HG02623 (cell line): Measurements from ENCODE around the gene INTS11.

Source experiments
- ATAC-seq: cut with Tn5 transposase; IDR thresholded peaks from one replicate; pipeline ENCODE4 v1.9.1; 2021; ENCODE audit warnings: moderate library complexity; ENCODE audit not compliant: unreplicated experiment

Gene INTS11

GRCh38 chr1:1287288-1288110 lies 37.0 kb downstream of the INTS11 start:
- ATAC-seq: no peak

- no peak for ATAC-seq
Observed at GRCh38 chr1:1286313-1287261, 37.9 kb downstream of the INTS11 start.

- ATAC-seq: no peak
Observed at GRCh38 chr1:1285611-1286311, 38.7 kb downstream of the INTS11 start.

GRCh38 chr1:1285102-1285571 lies 39.3 kb downstream of the INTS11 start:
- ATAC-seq: no peak

DNA sequence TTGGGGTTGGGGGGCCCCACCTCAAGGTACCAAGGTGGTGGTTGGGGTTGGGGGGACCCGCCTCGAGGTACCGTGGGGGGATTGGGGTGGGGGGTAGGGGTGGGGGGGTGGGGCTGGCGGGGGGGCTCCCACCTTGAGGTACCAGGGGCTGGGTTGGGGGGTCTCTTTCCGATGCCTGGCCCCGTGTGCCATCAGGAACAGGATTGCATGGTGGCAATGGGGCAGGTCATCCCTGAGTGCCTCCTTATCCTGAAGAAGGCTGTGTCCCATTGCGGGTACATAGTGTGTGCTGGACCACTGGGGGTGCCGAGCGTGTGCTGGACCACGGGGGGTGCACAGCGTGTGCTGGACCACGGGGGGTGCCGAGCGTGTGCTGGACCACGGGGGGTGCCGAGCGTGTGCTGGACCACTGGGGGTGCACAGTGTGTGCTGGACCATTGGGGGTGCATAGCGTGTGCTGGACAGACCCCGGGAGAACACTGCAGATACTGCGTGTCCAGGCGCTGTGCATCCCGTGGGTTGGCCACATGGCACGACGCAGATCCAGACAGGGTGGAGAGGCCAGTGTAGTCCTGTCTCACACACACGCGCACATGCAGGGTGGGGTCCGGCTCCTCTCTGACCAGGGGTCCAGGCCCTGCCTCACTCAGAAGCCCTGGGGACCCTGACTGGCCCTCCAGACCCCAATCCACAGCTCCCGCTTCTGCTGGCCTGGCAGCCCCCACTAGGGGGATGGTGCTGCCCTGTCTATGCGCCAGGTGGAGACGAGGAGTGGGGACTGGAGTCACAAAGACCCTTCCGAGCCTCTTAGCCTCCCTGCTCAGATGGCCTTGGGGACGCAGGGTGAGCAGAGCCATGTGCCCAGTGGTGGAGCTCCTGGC lies 40.0 kb downstream of the INTS11 start:
- ATAC-seq: no peak

- no peak for ATAC-seq
Observed at GRCh38 chr1:1283821-1284220, 40.6 kb downstream of the INTS11 start.

DNA sequence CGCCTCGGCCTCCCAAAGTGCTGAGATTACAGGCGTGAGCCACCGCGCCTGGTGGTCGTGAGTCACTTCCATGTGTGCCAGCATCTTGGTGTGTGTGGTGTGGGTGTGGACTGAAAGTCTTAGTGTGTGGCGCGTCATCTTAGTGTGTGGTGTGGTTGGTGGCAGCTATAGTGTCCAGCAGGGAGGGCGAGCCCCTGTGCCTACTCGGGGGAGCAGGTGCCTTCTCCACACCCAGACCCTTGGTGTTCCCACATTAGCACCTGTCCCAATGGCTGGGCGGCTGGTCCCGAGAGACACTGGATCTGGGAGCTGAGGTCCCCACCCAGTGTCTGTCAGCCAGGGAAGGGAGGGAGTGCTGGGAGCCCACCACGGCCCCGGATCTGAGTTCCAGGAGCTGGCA lies 41.5 kb downstream of the INTS11 start:
- ATAC-seq: no peak

DNA sequence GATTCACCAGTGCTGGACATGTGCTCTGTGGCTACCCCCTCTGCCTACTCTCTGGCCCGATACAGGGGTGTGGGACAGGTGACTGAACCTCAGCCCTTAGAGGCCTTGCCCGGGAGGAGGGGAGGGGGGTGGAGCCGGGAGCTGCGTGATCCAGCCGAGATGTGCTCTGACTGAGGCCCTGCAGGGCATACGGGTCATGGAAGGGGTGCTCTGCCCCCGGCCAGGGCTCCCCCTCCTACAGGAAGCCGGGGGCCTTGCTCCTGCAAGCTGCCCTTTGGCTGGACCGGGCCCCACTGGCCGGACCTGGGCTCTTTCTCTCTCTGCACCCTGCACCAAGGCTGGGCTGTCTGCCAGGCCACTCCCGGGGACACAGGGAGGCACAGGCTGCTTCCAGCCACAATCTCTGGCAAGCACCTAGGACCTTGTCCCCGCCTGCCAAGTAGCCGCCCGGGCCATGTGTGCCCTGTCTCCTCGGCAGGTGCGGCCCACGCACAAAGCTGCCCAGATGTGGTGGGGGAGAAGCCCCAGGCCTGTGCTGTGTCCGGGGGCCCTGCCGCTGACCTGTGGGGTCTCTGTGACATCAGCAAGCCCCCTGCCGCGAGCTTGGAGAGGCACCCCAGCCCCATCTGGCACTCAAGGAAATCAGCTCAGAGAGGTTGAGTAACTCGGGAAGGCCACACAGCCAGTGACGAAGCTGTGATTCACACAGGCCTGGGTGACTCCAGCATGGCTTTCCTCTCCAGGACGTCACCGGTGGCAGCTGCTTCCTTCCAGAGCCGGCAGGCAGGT lies 42.7 kb downstream of the INTS11 start:
- ATAC-seq: no peak

GRCh38 chr1:1280782-1281481 lies 43.5 kb downstream of the INTS11 start:
- no peak for ATAC-seq

GRCh38 chr1:1279028-1279427 lies 45.4 kb downstream of the INTS11 start:
- ATAC-seq: no peak

DNA sequence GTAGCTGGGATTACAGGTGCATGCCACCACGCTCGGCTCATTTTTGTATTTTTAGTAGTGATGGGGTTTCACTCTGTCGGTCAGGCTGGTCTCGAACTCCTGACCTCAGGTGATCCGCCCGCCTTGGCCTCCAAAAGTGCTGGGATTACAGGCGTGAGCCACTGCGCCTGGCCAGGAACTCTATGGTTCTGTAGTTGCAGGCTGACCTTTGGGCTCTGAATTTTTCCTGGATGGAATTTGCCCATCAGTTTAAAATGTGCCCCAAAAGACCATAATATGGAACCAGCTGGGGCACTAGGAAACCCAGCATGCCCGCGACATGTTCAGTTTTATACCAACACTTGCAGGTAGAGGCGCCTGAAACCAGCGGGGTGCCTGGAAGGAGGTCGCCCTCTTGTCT lies 45.8 kb downstream of the INTS11 start:
- no peak for ATAC-seq

DNA sequence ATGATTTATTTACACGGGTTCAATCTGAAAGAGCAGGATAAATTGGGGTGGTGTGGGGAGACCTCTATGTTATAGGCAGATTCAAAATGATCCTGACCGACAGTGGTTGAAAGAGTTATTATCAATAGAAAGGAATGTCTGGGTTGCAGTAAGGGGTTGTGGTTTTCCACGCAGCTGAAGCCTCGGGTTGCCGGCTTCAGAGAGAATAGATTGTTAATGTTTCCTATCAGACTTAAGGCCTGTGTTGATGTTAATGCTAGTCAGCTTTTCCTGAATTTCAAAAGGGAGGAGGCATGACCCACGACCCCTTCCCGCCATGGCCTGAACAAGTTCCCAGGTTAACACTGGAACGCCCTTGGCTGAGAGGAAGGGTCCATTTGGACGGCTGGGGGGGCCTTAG lies 48.6 kb downstream of the INTS11 start:
- no peak for ATAC-seq

- no peak for ATAC-seq
Observed at GRCh38 chr1:1274931-1275431, 49.5 kb downstream of the INTS11 start.

- ATAC-seq: no peak
Observed at GRCh38 chr1:1274299-1274930, 50.0 kb downstream of the INTS11 start.

- peak; percentile 80 for ATAC-seq
Observed at GRCh38 chr1:1273512-1274298, 50.8 kb downstream of the INTS11 start, which contains the start of gene UBE2J2. Gene UBE2J2, minus strand, starts transcription at chr1:1273854. Its CDS starts 5,862 bp downstream, at chr1:1267992.

DNA sequence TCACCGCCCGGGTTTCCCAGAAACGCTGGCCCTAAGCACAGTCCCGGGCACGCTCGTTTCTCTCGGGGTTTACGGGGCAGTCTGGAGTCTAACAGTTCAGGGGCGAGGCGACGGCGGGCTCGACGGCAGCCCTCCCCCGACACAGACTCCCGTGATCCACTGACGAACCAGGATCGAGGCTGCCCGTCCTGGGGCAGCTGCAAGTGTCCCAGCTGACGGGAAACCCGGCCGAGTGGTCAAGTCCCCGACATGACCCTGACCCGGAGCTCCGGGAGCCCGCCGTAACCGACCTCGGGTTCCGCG lies 51.3 kb downstream of the INTS11 start:
- ATAC-seq: peak; percentile 7
